Activated T-cell treated with anti-CD3 and anti-CD28 coated beads, Interleukin-2, amount 50 U/mL, for 72 hours (primary cell): ENCODE data around the gene ADAMTS15. TPM values are rescaled to one million over a fixed set of nuclear protein-coding genes. Genes with fewer than 3 reads are reported as not detected.

Source experiments
- ATAC-seq, 2 donors: fragments of 150-1000 bp; cut with Tn5 transposase; replicated peaks in 1 of 2; 2 replicates each; pipeline ENCODE4 v1.10.0; 2021; ENCODE audit warnings: moderate library complexity in 2 of 2, mild to moderate bottlenecking in 1 of 2
- DNase-seq, 2 donors: peaks; one replicate each; pipeline ENCODE4 v3.0.0; 2021 to 2022; ENCODE audit warnings: mixed read lengths in 1 of 2
- H3K27ac Mint-ChIP-seq: one replicate; pipeline ENCODE4 v1.8.0; 2022; ENCODE audit warnings: mild to moderate bottlenecking, moderate library complexity, mixed read lengths
- H3K27me3 Mint-ChIP-seq: one replicate; pipeline ENCODE4 v1.8.0; 2022; ENCODE audit warnings: low read depth, mixed read lengths
- H3K36me3 Mint-ChIP-seq, 2 donors: one replicate each; pipeline ENCODE4 v1.8.0; 2022; ENCODE audit warnings: mixed read lengths in 2 of 2, mild to moderate bottlenecking in 1 of 2; ENCODE audit not compliant: insufficient read depth in 2 of 2
- H3K4me1 Mint-ChIP-seq: one replicate; pipeline ENCODE4 v1.8.0; 2022; ENCODE audit warnings: low read depth, mixed read lengths
- H3K4me3 Mint-ChIP-seq, 2 donors: one replicate each; pipeline ENCODE4 v1.8.0; 2022; ENCODE audit warnings: mild to moderate bottlenecking in 2 of 2, mixed read lengths in 2 of 2, moderate library complexity in 2 of 2
- H3K9me3 Mint-ChIP-seq, 2 donors: one replicate each; pipeline ENCODE4 v1.8.0; 2022; ENCODE audit warnings: mixed read lengths in 2 of 2
- total RNA-seq, 2 donors: library from RNA; stranded (reverse); gene quantifications; one replicate each; pipeline ENCODE4 v1.2.3, GENCODE V29; 2022

ADAMTS15 gene
- total RNA-seq, 2 donors from 2014 or later = 0.05 to 0.07 TPM

GRCh38 chr11:130489716-130490115 lies 41.3 kb downstream of the ADAMTS15 start:
- no peaks in the 10 kb centered on the region for H3K36me3 Mint-ChIP-seq
- H3K4me1 Mint-ChIP-seq = no peaks in the 10 kb centered on the region
- no peak overlapping the region for H3K4me3 Mint-ChIP-seq
- H3K9me3 Mint-ChIP-seq = no peaks in the 10 kb centered on the region
- ATAC-seq = no peak
- H3K27me3 Mint-ChIP-seq = peaks cover 5% of the 10 kb centered on the region
- H3K27ac Mint-ChIP-seq = no peak overlapping the region
- DNase-seq = no peak

- H3K4me1 Mint-ChIP-seq = no peaks in the 10 kb centered on the region
- H3K27me3 Mint-ChIP-seq = peaks cover 11% of the 10 kb centered on the region
- no peak for ATAC-seq
- H3K4me3 Mint-ChIP-seq = no peak overlapping the region
- no peak overlapping the region for H3K27ac Mint-ChIP-seq
- DNase-seq = no peak
- no peaks in the 10 kb centered on the region for H3K36me3 Mint-ChIP-seq
- H3K9me3 Mint-ChIP-seq = no peaks in the 10 kb centered on the region
Measured at GRCh38 chr11:130490682-130491449, 42.4 kb downstream of the ADAMTS15 start.

GRCh38 chr11:130498181-130498580 lies 49.7 kb downstream of the ADAMTS15 start:
- Mint-ChIP-seq H3K4me1 (no peaks in the 10 kb centered on the region), H3K4me3 (no peak overlapping the region), H3K9me3 (peaks cover 0 to 1% of the 10 kb centered on the region in 2 donors), H3K36me3 (peaks cover 0 to 1% of the 10 kb centered on the region in 2 donors), H3K27me3 (peaks cover 14% of the 10 kb centered on the region), H3K27ac (no peak overlapping the region)
- DNase-seq (no peak), ATAC-seq (no peak)

DNA sequence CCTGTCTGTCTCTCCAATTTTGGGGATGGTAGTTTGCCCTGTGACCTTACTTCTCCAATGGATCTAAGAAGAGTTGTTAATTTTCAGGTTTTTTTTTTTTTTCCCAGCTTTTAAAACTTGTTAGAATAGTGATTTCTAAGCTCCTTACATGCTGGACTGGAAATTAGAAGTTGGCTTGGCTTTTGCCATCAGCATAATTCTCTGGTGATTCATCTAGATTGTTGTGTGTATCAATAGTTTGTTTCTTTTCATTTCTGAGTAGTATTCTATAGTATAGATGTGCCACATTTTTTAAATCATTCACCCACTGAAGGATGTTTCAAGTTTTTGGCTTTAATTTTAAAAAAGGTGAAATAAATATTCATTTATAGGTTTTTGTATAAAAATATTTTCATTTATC lies 51.4 kb downstream of the ADAMTS15 start:
- H3K27ac Mint-ChIP-seq = no peak overlapping the region
- H3K9me3 Mint-ChIP-seq = peaks cover under 1 to 4% of the 10 kb centered on the region in 2 donors
- H3K27me3 Mint-ChIP-seq = peaks cover 19% of the 10 kb centered on the region
- no peak for DNase-seq
- H3K4me1 Mint-ChIP-seq = no peaks in the 10 kb centered on the region
- peaks cover 2 to 5% of the 10 kb centered on the region in 2 donors for H3K36me3 Mint-ChIP-seq
- ATAC-seq = no peak
- H3K4me3 Mint-ChIP-seq = no peak overlapping the region

DNA sequence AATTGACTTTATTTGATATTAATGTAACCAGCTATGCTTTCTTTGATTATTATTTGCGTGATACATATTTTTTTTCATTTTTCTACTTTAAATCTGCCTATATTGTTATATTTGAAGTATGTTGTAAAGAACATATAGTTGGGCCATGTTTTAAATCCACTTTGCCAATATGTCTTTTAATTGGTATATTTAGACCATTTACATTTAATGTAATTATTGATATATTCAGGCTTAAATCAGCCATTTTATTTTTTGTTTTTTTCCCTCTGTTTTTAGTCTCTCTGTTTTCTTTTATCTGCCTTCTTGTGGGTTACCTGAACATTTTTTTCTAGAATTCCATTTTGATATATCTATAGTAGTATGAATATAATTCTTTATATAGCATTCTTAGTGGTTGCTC lies 55.9 kb downstream of the ADAMTS15 start:
- Mint-ChIP-seq H3K4me1 (no peaks in the 10 kb centered on the region), H3K27me3 (peaks cover 19% of the 10 kb centered on the region), H3K4me3 (no peak overlapping the region), H3K27ac (no peak overlapping the region), H3K36me3 (peaks cover 13 to 14% of the 10 kb centered on the region in 2 donors), H3K9me3 (peaks cover 14 to 19% of the 10 kb centered on the region in 2 donors)
- ATAC-seq = no peak
- no peak for DNase-seq

GRCh38 chr11:130508913-130509312 lies 60.5 kb downstream of the ADAMTS15 start:
- Mint-ChIP-seq H3K27ac (no peak overlapping the region), H3K9me3 (peaks cover 10 to 19% of the 10 kb centered on the region in 2 donors), H3K4me3 (no peak overlapping the region), H3K4me1 (no peaks in the 10 kb centered on the region), H3K27me3 (peaks cover 5% of the 10 kb centered on the region), H3K36me3 (peaks cover 10 to 13% of the 10 kb centered on the region in 2 donors)
- ATAC-seq (no peak), DNase-seq (no peak)

GRCh38 chr11:130509942-130510341 lies 61.5 kb downstream of the ADAMTS15 start:
- H3K4me3 Mint-ChIP-seq = no peak overlapping the region
- DNase-seq = no peak
- peaks cover 10 to 17% of the 10 kb centered on the region in 2 donors for H3K9me3 Mint-ChIP-seq
- peaks cover 8 to 11% of the 10 kb centered on the region in 2 donors for H3K36me3 Mint-ChIP-seq
- no peaks in the 10 kb centered on the region for H3K4me1 Mint-ChIP-seq
- peaks cover 8% of the 10 kb centered on the region for H3K27me3 Mint-ChIP-seq
- no peak for ATAC-seq
- no peak overlapping the region for H3K27ac Mint-ChIP-seq

GRCh38 chr11:130510407-130511006 lies 62.1 kb downstream of the ADAMTS15 start:
- Mint-ChIP-seq H3K9me3 (peaks cover 8 to 15% of the 10 kb centered on the region in 2 donors), H3K36me3 (peaks cover 6 to 11% of the 10 kb centered on the region in 2 donors), H3K4me1 (no peaks in the 10 kb centered on the region), H3K27me3 (peaks cover 14% of the 10 kb centered on the region), H3K4me3 (no peak overlapping the region), H3K27ac (no peak overlapping the region)
- no peak for ATAC-seq
- no peak for DNase-seq

DNA sequence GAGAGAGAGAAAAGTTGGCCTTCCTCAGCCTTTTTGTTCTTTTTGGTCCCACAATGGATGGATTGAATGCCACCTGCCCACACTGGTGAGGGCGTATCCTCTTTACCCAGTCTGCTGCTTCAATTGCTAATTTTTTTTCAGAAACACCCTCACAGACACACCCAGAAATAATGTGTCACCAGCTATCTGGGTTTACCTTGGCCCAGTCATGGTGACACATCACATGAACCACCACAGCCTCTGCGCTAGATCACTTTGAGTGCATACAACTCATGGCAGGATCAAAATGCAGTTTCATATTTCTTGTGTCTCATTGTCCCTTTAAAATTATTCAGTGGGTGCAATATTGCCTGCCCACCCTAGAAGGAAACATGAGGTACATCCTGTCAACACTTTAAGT lies 63.3 kb downstream of the ADAMTS15 start:
- no peak for DNase-seq
- Mint-ChIP-seq H3K9me3 (peaks cover under 1 to 5% of the 10 kb centered on the region in 2 donors), H3K4me3 (no peak overlapping the region), H3K36me3 (peaks cover 5% of the 10 kb centered on the region in 2 donors), H3K27ac (no peak overlapping the region), H3K4me1 (no peaks in the 10 kb centered on the region), H3K27me3 (peaks cover 10% of the 10 kb centered on the region)
- ATAC-seq = no peak

GRCh38 chr11:130512662-130513061 lies 64.2 kb downstream of the ADAMTS15 start:
- Mint-ChIP-seq H3K27ac (no peak overlapping the region), H3K27me3 (peaks cover 8% of the 10 kb centered on the region), H3K4me1 (no peaks in the 10 kb centered on the region), H3K4me3 (no peak overlapping the region), H3K9me3 (peaks cover 0 to 4% of the 10 kb centered on the region in 2 donors), H3K36me3 (peaks cover 4% of the 10 kb centered on the region in 2 donors)
- DNase-seq = no peak
- no peak for ATAC-seq

- Mint-ChIP-seq H3K4me1 (no peaks in the 10 kb centered on the region), H3K36me3 (peaks cover under 1 to 1% of the 10 kb centered on the region in 2 donors), H3K27ac (no peak overlapping the region), H3K9me3 (no peaks in the 10 kb centered on the region), H3K27me3 (peaks cover 8% of the 10 kb centered on the region), H3K4me3 (no peak overlapping the region)
- DNase-seq = no peak
- no peak for ATAC-seq
Measured at GRCh38 chr11:130513132-130513531, 64.7 kb downstream of the ADAMTS15 start.

DNA sequence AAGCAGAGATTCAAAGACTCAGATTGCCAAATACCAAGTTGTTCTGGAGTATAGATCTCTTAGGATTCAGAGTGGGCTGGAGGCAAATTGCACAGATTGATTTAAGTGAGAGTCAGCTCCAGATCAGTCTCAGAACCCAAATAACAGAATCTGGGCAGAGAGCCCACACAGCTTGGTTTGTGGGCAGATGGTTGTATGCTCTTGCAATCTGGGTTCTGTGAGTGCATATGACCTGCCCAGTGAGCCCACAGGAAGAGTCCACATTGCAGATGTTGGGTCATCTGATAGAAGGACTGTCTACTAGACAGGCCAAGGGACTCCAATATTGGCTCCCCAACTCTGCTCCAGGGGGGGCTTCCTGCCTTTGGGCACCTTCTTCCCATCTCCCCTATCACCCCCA lies 65.9 kb downstream of the ADAMTS15 start:
- H3K27ac Mint-ChIP-seq = no peak overlapping the region
- H3K36me3 Mint-ChIP-seq = no peaks in the 10 kb centered on the region
- no peak overlapping the region for H3K4me3 Mint-ChIP-seq
- no peak for DNase-seq
- H3K4me1 Mint-ChIP-seq = no peaks in the 10 kb centered on the region
- peaks cover 8% of the 10 kb centered on the region for H3K27me3 Mint-ChIP-seq
- ATAC-seq = no peak
- no peaks in the 10 kb centered on the region for H3K9me3 Mint-ChIP-seq

- DNase-seq (no peak), ATAC-seq (no peak)
- Mint-ChIP-seq H3K9me3 (no peaks in the 10 kb centered on the region), H3K4me1 (no peaks in the 10 kb centered on the region), H3K27ac (no peak overlapping the region), H3K27me3 (peaks cover 8% of the 10 kb centered on the region), H3K4me3 (no peak overlapping the region), H3K36me3 (no peaks in the 10 kb centered on the region)
Measured at GRCh38 chr11:130514851-130515250, 66.4 kb downstream of the ADAMTS15 start.
